Hypothalamus (tissue), 51 donors: ENCODE data around the gene PLA2G1B.

ENCODE experiments used
- DNase-seq, 51 donors: peaks; one replicate each; lab custom pipeline; 2025; lab: John Stamatoyannopoulos, UW

Gene PLA2G1B

GRCh38 chr12:120332041-120332440 is 4.5 kb upstream of the PLA2G1B start:
- no peak for DNase-seq

- no peak for DNase-seq
Observed at GRCh38 chr12:120331390-120331789, 3.8 kb upstream of the PLA2G1B start.

- no peak for DNase-seq
Observed at GRCh38 chr12:120328228-120328627, 649 bp upstream of the PLA2G1B start.

GRCh38 chr12:120324841-120325417 is 2.6 kb downstream of the PLA2G1B start:
- no peak for DNase-seq

- no peak for DNase-seq
Observed at GRCh38 chr12:120323772-120324171, 3.8 kb downstream of the PLA2G1B start.

GRCh38 chr12:120321382-120322202 is 6.0 kb downstream of the PLA2G1B start:
- no peak for DNase-seq

- peak; percentile 76 to 100 (median 98) for DNase-seq
Observed at GRCh38 chr12:120317224-120318105, 10.1 kb downstream of the PLA2G1B start.

- DNase-seq, result no peak
Observed at GRCh38 chr12:120316798-120317223, 10.8 kb downstream of the PLA2G1B start.

GRCh38 chr12:120314220-120314619 is 13.4 kb downstream of the PLA2G1B start:
- DNase-seq, result no peak

GRCh38 chr12:120301962-120302815 is 25.4 kb downstream of the PLA2G1B start, which contains the start of gene SIRT4:
TSS of gene SIRT4 (plus strand) at chr12:120302321. CDS start at chr12:120303562, 1,241 bp downstream.
- peak in 50 of 51 donors; percentile 23 to 95 (median 78) for DNase-seq

GRCh38 chr12:120292661-120293531 is 34.7 kb downstream of the PLA2G1B start, which contains the start of gene RNU4-1:
TSS of gene RNU4-1 (minus strand) at chr12:120293237.
- DNase-seq, result peak in 49 of 51 donors; percentile 7 to 95 (median 52)

- DNase-seq, result peak in 1 of 51 donors; percentile 38
Observed at GRCh38 chr12:120292411-120292660, 35.2 kb downstream of the PLA2G1B start.

- DNase-seq, result peak in 11 of 51 donors; percentile 1 to 52 (median 16)
Observed at GRCh38 chr12:120290609-120291305, 36.8 kb downstream of the PLA2G1B start.

- no peak for DNase-seq
Observed at GRCh38 chr12:120287491-120287890, 40.1 kb downstream of the PLA2G1B start.

- no peak for DNase-seq
Observed at GRCh38 chr12:120286768-120287490, 40.6 kb downstream of the PLA2G1B start.

GRCh38 chr12:120284381-120284780 is 43.2 kb downstream of the PLA2G1B start:
- no peak for DNase-seq

- no peak for DNase-seq
Observed at GRCh38 chr12:120283318-120283717, 44.3 kb downstream of the PLA2G1B start.
